ENCODE data around the gene ASTN1.
"Not testable (repeated sequence)": the region's sequence is repeated elsewhere in the genome, so short reads cannot be mapped to it uniquely, and the experiment has no call there.

Gene ASTN1

GRCh38 chr1:177103005-177103852 lies 61.3 kb downstream of the ASTN1 start:
- DNase-seq: no peak

- no peak for DNase-seq
Observed at GRCh38 chr1:177092001-177092400, 72.5 kb downstream of the ASTN1 start.

- no peak for DNase-seq
Observed at GRCh38 chr1:177091040-177091439, 73.5 kb downstream of the ASTN1 start.

GRCh38 chr1:177088966-177089365 lies 75.5 kb downstream of the ASTN1 start:
- DNase-seq: no peak

- DNase-seq: no peak
Observed at GRCh38 chr1:177082855-177083693, 81.4 kb downstream of the ASTN1 start.

GRCh38 chr1:177080564-177080963 lies 83.9 kb downstream of the ASTN1 start:
- DNase-seq: no peak

GRCh38 chr1:177077734-177078499 lies 86.6 kb downstream of the ASTN1 start:
- DNase-seq: no peak

GRCh38 chr1:177077006-177077405 lies 87.5 kb downstream of the ASTN1 start:
- no peak for DNase-seq

- DNase-seq: not testable (repeated sequence)
Observed at GRCh38 chr1:177074811-177075210, 89.7 kb downstream of the ASTN1 start.

GRCh38 chr1:177069490-177069889 lies 95.0 kb downstream of the ASTN1 start:
- no peak for DNase-seq

- DNase-seq: no peak
Observed at GRCh38 chr1:177067752-177068410, 96.6 kb downstream of the ASTN1 start.

GRCh38 chr1:177065430-177065829 lies 99.1 kb downstream of the ASTN1 start:
- DNase-seq: no peak

- DNase-seq: no peak
Observed at GRCh38 chr1:177063648-177064047, 100.9 kb downstream of the ASTN1 start.

GRCh38 chr1:177054542-177054941 lies 110.0 kb downstream of the ASTN1 start:
- DNase-seq: no peak

- DNase-seq: no peak
Observed at GRCh38 chr1:177053648-177054047, 110.9 kb downstream of the ASTN1 start.

- DNase-seq: no peak
Observed at GRCh38 chr1:177048314-177049069, 116.0 kb downstream of the ASTN1 start.

- DNase-seq: no peak
Observed at GRCh38 chr1:177045151-177045550, 119.4 kb downstream of the ASTN1 start.

GRCh38 chr1:177044390-177044789 lies 120.1 kb downstream of the ASTN1 start:
- no peak for DNase-seq

- no peak for DNase-seq
Observed at GRCh38 chr1:177043597-177043996, 120.9 kb downstream of the ASTN1 start.

- DNase-seq: no peak
Observed at GRCh38 chr1:177035586-177035985, 128.9 kb downstream of the ASTN1 start.

GRCh38 chr1:177033628-177034027 lies 130.9 kb downstream of the ASTN1 start:
- DNase-seq: no peak

- no peak for DNase-seq
Observed at GRCh38 chr1:177032434-177032833, 132.1 kb downstream of the ASTN1 start.
